WTC11 (cell line): Measurements from ENCODE around the gene NOM1. TPM values are rescaled to one million over a fixed set of nuclear protein-coding genes. Genes with fewer than 3 reads are reported as not detected.

Experiments used
- ATAC-seq: fragments of 200-7000 bp; cut with Tn5 transposase; 2 replicates; pipeline ENCODE4 v1.10.0; 2021; ENCODE audit warnings: mild to moderate bottlenecking, moderate library complexity
- CTCF ChIA-PET: fragments of 300-600 bp; sonication (Branson Sonifier 250); formaldehyde crosslinking; loops from one replicate; lab custom pipeline; 2021; ENCODE audit warnings: antibody characterized with exemption; lab: Charles Lee
- POLR2A ChIA-PET: fragments of 350-600 bp; sonication (Branson Sonifier 250); formaldehyde crosslinking; loops from one replicate; lab custom pipeline; 2021; ENCODE audit warnings: antibody characterized with exemption; lab: Charles Lee
- DNase-seq: peaks from one replicate; pipeline ENCODE4 v3.0.0; 2021; ENCODE audit warnings: low spot score
- H3K27ac Mint-ChIP-seq: 2 replicates; pipeline ENCODE4 v1.8.0; 2021; ENCODE audit warnings: mixed read lengths
- H3K27me3 Mint-ChIP-seq: 2 replicates; pipeline ENCODE4 v1.8.0; 2021; ENCODE audit warnings: low read depth, mild to moderate bottlenecking, moderate library complexity, mixed read lengths
- H3K36me3 Mint-ChIP-seq: 2 replicates; pipeline ENCODE4 v1.8.0; 2021; ENCODE audit warnings: mixed read lengths
- H3K4me1 Mint-ChIP-seq: 2 replicates; pipeline ENCODE4 v1.8.0; 2022; ENCODE audit warnings: mixed read lengths
- H3K4me3 Mint-ChIP-seq: 2 replicates; pipeline ENCODE4 v1.8.0; 2021; ENCODE audit warnings: mild to moderate bottlenecking, moderate library complexity, mixed read lengths
- H3K9me3 Mint-ChIP-seq: 2 replicates; pipeline ENCODE4 v1.8.0; 2021; ENCODE audit warnings: mixed read lengths
- AFF4 ChIP-seq: sonication (generic); formaldehyde crosslinking; IDR thresholded peaks from 2 replicates; pipeline ENCODE4 v1.8.1; 2023; ENCODE audit warnings: mild to moderate bottlenecking, missing genetic modification reagents, borderline replicate concordance
- FOXP1 ChIP-seq: sonication (generic); formaldehyde crosslinking; IDR thresholded peaks from 2 replicates; pipeline ENCODE4 v1.8.0; 2022; ENCODE audit warnings: missing genetic modification reagents, mild to moderate bottlenecking, moderate library complexity, borderline replicate concordance
- FOXP4 ChIP-seq: sonication (generic); formaldehyde crosslinking; IDR thresholded peaks from 2 replicates; pipeline ENCODE4 v1.8.0; 2022; ENCODE audit warnings: mild to moderate bottlenecking, missing genetic modification reagents
- GABPB1 ChIP-seq: sonication (generic); formaldehyde crosslinking; IDR thresholded peaks from 2 replicates; pipeline ENCODE4 v1.8.1; 2023; ENCODE audit warnings: mild to moderate bottlenecking, missing genetic modification reagents
- HMGA2 ChIP-seq: fragments of 250-450 bp; sonication (Bioruptor Pico); IDR thresholded peaks from 2 replicates; pipeline ENCODE4 v1.4.0; 2021; ENCODE audit warnings: mild to moderate bottlenecking, moderate library complexity
- JAZF1 ChIP-seq: fragments of 250-450 bp; sonication (Bioruptor Pico); IDR thresholded peaks from 2 replicates; pipeline ENCODE4 v1.9.0; 2021; ENCODE audit warnings: moderate library complexity, mild to moderate bottlenecking, inconsistent platforms
- NFATC4 ChIP-seq: fragments of 250-450 bp; sonication (Bioruptor Pico); IDR thresholded peaks from 2 replicates; pipeline ENCODE4 v1.9.0; 2021; ENCODE audit warnings: mild to moderate bottlenecking
- PREB ChIP-seq: sonication (generic); formaldehyde crosslinking; IDR thresholded peaks from 2 replicates; pipeline ENCODE4 v1.8.1; 2022; ENCODE audit warnings: mild to moderate bottlenecking, missing genetic modification reagents, moderate library complexity, borderline replicate concordance
- SMAD3 ChIP-seq: sonication (generic); formaldehyde crosslinking; IDR thresholded peaks from 2 replicates; pipeline ENCODE4 v1.8.0; 2022; ENCODE audit warnings: missing genetic modification reagents, mild to moderate bottlenecking, borderline replicate concordance
- SOX15 ChIP-seq: fragments of 250-450 bp; sonication (Bioruptor Pico); IDR thresholded peaks from 2 replicates; pipeline ENCODE4 v1.9.0; 2021; ENCODE audit warnings: mild to moderate bottlenecking
- SP1 ChIP-seq: sonication (generic); formaldehyde crosslinking; conservative IDR thresholded peaks from 2 replicates; pipeline ENCODE4 v1.8.1; 2022; ENCODE audit warnings: missing genetic modification reagents
- TCF7 ChIP-seq: sonication (generic); formaldehyde crosslinking; IDR thresholded peaks from 2 replicates; pipeline ENCODE4 v1.8.0; 2022; ENCODE audit warnings: mild to moderate bottlenecking, low read depth, missing genetic modification reagents, moderate library complexity
- USF1 ChIP-seq: sonication (generic); formaldehyde crosslinking; IDR thresholded peaks from 2 replicates; pipeline ENCODE4 v1.8.0; 2022; ENCODE audit warnings: mild to moderate bottlenecking, missing genetic modification reagents
- USF2 ChIP-seq: sonication (generic); formaldehyde crosslinking; IDR thresholded peaks from 2 replicates; pipeline ENCODE4 v1.8.1; 2023; ENCODE audit warnings: mild to moderate bottlenecking, missing genetic modification reagents, moderate library complexity
- ZBTB21 ChIP-seq: sonication (generic); formaldehyde crosslinking; IDR thresholded peaks from 2 replicates; pipeline ENCODE4 v1.8.1; 2023; ENCODE audit warnings: mild to moderate bottlenecking, missing genetic modification reagents, borderline replicate concordance
- ZNF121 ChIP-seq: sonication (generic); formaldehyde crosslinking; IDR thresholded peaks from 2 replicates; pipeline ENCODE4 v1.8.0; 2023; ENCODE audit warnings: missing genetic modification reagents
- ZNF138 ChIP-seq: sonication (generic); formaldehyde crosslinking; conservative IDR thresholded peaks from 2 replicates; pipeline ENCODE4 v1.8.1; 2022; ENCODE audit warnings: mild to moderate bottlenecking, moderate library complexity, missing genetic modification reagents
- ZNF317 ChIP-seq: sonication (generic); formaldehyde crosslinking; IDR thresholded peaks from 2 replicates; pipeline ENCODE4 v1.8.1; 2023; ENCODE audit warnings: low read depth, mild to moderate bottlenecking, moderate library complexity, missing genetic modification reagents, borderline replicate concordance
- ZNF396 ChIP-seq: fragments of 250-450 bp; sonication (Bioruptor Pico); IDR thresholded peaks from 2 replicates; pipeline ENCODE4 v1.8.0; 2021; ENCODE audit warnings: mild to moderate bottlenecking, moderate library complexity, borderline replicate concordance
- ZNF425 ChIP-seq: fragments of 250-450 bp; sonication (Bioruptor Pico); conservative IDR thresholded peaks from 2 replicates; pipeline ENCODE4 v1.9.0; 2021; ENCODE audit warnings: mild to moderate bottlenecking
- total RNA-seq: library from RNA; stranded (reverse); gene quantifications from 3 replicates; pipeline ENCODE4 v1.2.3, GENCODE V29; 2021

The NOM1 gene
- total RNA-seq, 1 experiment from 2014 or later = 38.5 TPM

GRCh38 chr7:156984174-156984891, 34.8 kb downstream of the NOM1 start:
- H3K36me3 Mint-ChIP-seq = peaks cover 10% of the 10 kb centered on the region
- ATAC-seq (no peak), DNase-seq (no peak)
- no peak for TF ChIP-seq AFF4 (CRISPR knock-in tag)
- no peak for TF ChIP-seq USF2 (CRISPR knock-in tag)
- no peak for TF ChIP-seq NFATC4 (CRISPR knock-in tag)
- no peak for TF ChIP-seq ZNF317 (CRISPR knock-in tag)
- TF ChIP-seq FOXP1 = no peak
- TF ChIP-seq HMGA2 (CRISPR knock-in tag) = no peak
- no peak for TF ChIP-seq SMAD3
- TF ChIP-seq PREB (CRISPR knock-in tag) = no peak
- no peak for TF ChIP-seq SOX15
- no peak for TF ChIP-seq ZNF138 (CRISPR knock-in tag)
- TF ChIP-seq GABPB1 (CRISPR knock-in tag) = no peak
- TF ChIP-seq SP1 (CRISPR knock-in tag) = no peak
- TF ChIP-seq ZNF121 (CRISPR knock-in tag) = no peak
- TF ChIP-seq ZBTB21 (CRISPR knock-in tag) = no peak
- TF ChIP-seq FOXP4 (CRISPR knock-in tag) = no peak
- TF ChIP-seq ZNF425 (CRISPR knock-in tag) = no peak
- no peak for TF ChIP-seq USF1
- no peak for TF ChIP-seq TCF7 (CRISPR knock-in tag)
- no peak for TF ChIP-seq ZNF396 (CRISPR knock-in tag)
- no peak for TF ChIP-seq JAZF1 (CRISPR knock-in tag)
- H3K27me3 Mint-ChIP-seq = no peaks in the 10 kb centered on the region
- ChIA-PET POLR2A (interaction anchor here (0.6 kb wide), 1 partner anchor 57 kb away, joined by 3 read pairs; no protein-coding TSS in a partner anchor), CTCF (interaction anchor here (1.0 kb wide), 1 partner anchor 13 kb away, joined by 3 read pairs; no protein-coding TSS in a partner anchor)
- no peak overlapping the region for H3K27ac Mint-ChIP-seq
- H3K4me1 Mint-ChIP-seq = no peaks in the 10 kb centered on the region; the same call in 1 of the 2 replicates
- H3K4me3 Mint-ChIP-seq = no peak overlapping the region
- peaks cover 13% of the 10 kb centered on the region for H3K9me3 Mint-ChIP-seq
